GM12892 (cell line): ENCODE measurements around the gene NAP1L1.

Source experiments
- POLR2A ChIP-seq: IDR thresholded peaks from 2 replicates; pipeline ENCODE4 v1.6.1; 2011; ENCODE audit warnings: low read depth, low read length, control low read depth
- POLR2AphosphoS5 ChIP-seq: IDR thresholded peaks from 2 replicates; pipeline ENCODE4 v1.6.1; 2011; ENCODE audit warnings: low read depth, low read length, control low read depth

DNA sequence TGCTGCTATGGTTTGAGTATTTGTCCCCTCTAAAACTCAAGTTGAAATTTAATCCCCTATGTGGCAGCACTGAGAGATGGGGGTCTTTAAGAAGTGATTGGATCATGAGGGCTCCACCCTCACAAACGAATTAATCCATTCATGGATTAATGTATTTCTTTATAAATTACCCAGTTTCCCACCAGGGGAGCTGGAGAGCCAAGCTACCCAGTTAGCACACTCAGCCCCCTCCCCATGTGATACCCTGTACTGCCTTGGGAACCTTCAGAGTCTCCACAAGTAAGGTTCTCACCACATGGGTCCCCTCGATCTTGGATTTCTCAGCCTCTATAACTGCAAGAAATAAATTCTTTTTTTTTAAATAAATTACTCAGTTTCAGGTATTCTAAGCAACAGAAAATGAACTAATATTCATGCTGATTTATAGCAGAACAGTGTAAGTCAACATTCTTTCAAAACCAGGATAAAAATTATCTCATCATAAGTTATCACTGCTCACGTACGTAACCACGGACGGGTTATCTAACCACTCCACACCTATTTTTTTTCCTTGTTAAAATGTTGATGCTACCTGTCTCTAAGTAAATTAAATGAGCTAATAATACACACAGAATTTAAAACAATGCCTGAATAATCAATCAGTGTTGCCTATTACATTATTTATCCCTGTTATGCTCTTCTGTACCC lies 3.6 kb downstream of the NAP1L1 start:
- TF ChIP-seq POLR2AphosphoS5 (no peak), POLR2A (no peak)
